Medulla oblongata (tissue), 1 donor: ENCODE measurements around the gene LRR1.
"Not testable (repeated sequence)": the region's sequence is repeated elsewhere in the genome, so short reads cannot be mapped to it uniquely, and the experiment has no call there.

Source experiments
- DNase-seq: peaks from one replicate; pipeline ENCODE4 v3.0.0-alpha.2; 2015; ENCODE audit errors: extremely low spot score

Gene LRR1, protein sequence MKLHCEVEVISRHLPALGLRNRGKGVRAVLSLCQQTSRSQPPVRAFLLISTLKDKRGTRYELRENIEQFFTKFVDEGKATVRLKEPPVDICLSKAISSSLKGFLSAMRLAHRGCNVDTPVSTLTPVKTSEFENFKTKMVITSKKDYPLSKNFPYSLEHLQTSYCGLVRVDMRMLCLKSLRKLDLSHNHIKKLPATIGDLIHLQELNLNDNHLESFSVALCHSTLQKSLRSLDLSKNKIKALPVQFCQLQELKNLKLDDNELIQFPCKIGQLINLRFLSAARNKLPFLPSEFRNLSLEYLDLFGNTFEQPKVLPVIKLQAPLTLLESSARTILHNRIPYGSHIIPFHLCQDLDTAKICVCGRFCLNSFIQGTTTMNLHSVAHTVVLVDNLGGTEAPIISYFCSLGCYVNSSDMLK

DNA sequence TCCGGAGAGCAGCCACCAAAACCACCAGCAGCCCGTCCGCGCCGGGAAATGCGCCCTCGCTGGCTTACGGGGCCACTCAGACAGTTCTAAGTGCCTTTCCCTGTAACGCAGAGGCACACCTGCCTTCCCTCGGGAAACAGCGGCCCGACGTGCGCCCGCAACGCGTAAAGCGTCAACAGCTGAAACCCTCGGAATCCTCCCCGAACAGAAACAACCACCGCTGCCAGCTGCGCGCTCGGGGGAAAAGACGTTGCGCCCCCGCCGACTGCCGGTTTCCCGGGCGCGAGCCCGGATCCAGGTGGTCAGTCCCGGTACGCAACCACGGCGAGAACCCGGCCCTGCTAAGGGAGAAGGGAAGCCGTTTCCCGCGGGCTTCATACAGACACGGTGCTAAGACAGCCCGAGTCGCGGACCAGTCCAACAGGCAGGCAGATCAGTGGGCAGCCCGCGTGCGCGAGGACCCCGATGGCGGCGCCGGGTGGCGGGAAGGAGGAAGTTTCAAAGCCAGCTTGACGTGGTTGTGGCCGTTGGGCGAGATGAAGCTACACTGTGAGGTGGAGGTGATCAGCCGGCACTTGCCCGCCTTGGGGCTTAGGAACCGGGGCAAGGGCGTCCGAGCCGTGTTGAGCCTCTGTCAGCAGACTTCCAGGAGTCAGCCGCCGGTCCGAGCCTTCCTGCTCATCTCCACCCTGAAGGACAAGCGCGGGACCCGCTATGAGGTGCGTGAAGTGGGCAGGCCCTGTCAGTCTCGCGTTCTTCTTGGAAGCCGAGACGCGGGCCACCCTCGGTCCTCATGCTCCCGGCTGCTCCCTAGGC is at the start of gene LRR1:
LRR1 (plus strand) TSS at position 456 of the 816 bp plus-strand sequence; CDS start at position 537, 81 bp downstream.
- DNase-seq = peak; percentile 77

DNA sequence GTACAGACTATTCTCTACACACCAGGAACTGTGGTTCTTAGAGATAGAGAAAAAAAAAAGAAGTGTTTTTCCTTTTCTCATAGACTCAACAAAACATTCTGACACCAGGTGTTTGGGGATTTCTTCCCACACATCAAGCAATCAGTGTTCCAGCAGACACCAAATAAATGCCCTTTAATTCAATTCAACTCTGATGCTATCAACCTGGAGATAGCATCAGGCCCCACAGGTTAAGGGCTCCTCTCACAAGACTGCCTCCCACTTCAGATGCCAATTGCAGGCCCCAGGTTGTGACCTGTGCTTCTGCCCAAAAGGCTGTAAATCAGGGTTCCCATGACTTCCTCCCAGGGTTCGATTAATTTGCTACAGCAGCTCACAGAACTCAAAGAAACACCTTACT is 49.3 kb upstream of the LRR1 start:
- DNase-seq = no peak

DNA sequence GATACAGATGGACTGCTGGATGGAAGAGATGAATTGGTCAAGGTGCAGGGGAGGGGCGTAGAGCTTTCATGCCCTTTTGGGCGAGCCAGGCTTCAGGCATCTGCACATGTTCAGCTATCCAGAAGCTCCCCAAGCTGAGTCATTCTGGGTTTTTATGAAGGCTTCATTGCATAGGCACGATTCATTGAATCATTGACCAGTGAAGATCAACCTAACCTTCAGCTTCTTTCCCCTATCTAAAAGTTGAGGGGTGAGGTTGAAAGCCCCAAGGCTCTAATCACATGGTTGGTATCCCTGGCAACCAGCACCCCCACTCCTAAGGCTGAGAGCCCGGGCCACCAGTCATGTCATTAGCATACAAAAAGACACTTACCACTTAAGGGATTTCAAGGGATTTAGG is 48.9 kb upstream of the LRR1 start:
- DNase-seq = no peak

DNA sequence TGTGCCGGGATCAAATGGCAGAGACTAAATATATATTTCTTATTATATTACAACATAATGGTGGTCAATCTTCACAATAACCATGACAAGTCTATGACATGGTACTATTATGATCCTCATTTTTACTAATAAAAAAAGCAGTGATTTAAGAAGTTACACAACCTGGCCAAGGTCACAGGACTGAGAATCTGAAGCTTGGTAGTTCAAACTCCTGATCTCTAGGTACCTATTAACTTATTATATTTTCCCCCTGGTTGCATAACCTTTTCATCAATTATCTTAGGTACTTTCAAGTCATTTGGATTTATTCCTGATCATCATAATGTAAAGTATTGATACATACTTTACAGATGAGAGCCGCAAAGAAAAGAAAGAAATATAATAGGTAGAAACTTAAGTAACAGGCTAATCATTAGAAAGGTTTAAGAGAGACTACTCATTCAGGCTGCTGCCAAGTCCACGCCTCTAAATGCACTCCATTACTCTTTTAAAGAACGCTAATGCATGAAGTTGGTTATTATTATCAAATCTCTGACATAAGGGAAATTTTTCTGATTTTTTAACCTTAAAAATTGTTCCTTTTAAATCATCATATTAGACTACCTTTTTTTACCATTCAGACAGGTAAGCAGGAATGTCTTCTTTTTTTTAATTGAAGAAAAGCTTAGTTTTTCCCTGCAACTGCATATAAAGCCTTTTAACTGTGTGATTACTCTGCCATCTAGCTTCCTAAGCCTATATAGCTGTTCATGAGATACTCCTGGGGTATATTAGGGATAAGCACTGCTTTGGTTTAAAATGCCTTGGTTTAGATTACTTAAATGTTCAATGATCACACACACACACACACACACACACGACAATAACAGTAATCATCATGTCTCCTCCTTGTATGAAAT is 48.2 kb upstream of the LRR1 start:
- no peak for DNase-seq

DNA sequence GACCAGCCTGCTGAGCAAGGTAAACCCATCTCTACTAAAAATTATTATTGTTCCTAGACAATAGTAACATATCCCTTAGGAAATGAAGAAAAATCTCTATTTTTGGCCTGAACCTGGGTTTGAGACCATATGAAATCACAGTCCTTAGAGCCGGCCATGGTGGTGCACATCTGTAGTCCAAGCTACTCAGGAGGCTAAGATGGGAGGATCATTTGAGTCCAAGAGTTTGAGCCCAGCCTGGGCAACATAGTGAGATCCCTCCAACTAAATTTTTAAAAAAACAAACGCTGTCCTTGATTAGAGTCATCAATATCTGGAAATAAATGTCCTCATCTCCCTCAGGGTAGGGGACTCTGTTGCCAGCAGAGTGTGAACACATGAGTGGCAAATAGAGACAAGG is 47.2 kb upstream of the LRR1 start:
- DNase-seq = no peak

DNA sequence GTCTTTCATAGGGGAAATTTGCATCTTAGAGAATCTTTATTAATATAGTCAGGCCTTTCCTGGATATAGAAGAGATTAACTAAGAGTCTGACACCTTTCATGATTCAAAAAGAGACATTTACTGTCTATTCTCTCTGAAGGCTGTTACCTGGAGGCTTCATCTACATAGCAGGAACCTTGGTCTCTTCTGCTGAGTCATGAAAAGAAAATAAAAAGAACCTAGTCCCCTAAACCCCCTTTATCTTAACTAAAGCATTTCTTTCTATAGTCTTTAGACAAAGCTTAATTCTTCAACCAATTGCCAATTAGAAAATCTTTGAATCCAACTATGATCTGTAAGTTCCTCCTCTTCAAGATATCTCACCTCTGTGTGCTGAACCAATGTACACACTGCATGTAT is 45.6 kb upstream of the LRR1 start:
- DNase-seq = no peak

DNA sequence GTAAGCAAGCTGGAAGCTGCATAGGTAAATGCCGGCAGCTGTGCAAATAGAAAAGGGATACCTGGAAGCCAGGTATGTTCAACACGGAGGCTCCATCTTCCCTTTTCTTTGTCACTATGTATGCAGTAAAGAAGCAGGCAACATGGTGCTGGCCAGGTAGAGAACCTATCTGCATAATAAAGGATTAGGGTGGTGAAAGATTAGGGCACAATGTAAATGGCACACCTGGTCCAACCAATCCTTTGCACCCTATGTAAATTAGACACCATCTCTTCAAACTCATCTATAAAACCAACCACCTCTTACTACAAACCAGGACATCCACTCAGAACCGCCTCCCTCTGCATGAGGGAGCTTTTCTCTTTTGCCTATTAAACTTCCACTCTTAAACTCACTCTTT is 44.8 kb upstream of the LRR1 start:
- DNase-seq = no peak

DNA sequence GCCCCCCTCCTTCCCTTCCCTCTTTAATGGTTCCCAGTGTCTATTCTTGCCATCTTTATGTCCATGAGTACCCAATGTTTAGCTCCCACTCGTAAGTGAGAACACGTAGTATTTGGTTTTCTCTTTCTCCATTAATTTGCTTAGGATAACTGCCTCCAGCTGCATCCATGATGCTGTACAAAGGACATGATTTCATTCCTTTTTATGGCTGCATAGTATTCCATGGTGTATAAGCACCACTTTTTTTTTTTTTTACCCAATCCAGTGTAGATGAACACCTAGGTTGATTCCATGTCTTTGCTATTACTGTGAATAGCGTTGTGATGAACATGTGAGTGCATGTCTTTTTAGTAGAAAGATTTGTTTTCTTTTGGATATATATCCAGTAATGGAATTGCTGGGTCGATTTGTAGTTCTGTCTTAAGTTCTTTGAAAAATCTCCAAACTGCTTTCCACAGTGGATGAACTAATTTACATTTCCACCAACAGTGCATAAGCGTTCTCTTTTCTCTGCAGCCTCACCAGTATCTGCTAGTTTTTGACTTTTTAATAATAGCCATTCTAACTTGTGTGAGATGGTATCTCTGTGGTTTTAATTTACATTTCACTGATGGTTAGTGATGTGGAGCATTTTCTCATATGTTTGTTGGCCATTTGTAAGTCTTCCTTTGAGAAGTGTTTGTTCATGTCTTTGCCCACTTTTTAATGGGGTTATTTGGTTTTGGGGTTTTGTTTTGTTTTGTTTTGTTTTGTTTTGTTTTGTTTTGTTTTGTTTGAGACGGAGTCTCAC is 38.6 kb upstream of the LRR1 start:
- DNase-seq = no peak

DNA sequence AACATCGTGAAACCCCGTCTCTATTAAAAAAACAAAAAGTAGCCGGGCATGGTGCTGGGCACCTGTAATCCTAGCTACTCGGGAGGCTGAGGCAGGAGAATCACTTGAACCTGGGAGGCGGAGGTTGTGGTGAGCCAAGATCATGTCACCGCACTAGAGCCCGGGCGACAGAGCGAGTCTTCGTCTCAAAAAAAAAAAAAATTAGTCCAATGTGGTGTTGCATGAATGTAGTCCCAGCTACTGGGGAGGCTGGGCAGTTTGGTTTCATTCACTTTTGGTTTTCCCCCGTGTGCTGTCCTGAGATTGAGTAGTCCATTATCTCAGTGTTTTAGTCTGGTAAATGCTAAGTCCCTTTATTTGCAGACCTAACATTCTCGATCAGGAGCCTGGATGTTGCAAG is 32.0 kb upstream of the LRR1 start:
- no peak for DNase-seq

DNA sequence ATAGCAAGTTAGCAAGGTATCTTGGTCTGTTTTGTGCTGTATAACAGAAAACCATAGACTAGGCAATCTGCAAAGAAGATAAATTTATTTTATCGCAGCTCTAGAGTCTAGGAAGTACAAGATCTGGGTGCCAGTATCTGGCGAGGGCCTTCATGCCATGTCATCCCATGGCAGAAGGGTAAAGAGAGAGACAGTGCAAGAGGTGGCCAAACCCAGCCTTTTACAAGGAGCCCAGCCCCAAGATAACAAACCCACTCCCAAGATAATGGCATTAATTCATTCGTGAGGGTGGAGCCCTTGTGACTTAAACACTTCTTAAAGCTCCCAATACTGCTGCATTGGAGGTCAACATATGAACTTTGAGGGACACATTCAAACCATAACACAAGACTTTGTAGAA is 29.5 kb upstream of the LRR1 start:
- no peak for DNase-seq

DNA sequence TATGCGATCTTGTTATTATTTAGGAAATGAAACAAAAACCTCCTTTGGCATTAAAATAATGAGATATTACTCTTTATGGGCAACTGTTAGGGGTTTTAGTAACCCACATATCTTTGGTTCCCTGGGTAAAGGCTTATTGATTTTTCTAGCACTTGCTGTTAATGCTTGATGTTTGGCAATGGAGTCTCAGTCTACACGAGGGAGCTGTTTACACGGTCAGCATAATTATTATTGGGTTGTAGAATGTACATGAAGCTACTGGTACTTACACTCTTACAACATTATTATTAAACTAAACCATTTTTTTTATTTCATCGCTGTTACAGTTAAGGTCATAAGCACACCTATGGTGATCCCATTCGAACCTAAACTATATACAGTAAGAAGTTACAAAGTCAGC is 24.7 kb upstream of the LRR1 start:
- no peak for DNase-seq

DNA sequence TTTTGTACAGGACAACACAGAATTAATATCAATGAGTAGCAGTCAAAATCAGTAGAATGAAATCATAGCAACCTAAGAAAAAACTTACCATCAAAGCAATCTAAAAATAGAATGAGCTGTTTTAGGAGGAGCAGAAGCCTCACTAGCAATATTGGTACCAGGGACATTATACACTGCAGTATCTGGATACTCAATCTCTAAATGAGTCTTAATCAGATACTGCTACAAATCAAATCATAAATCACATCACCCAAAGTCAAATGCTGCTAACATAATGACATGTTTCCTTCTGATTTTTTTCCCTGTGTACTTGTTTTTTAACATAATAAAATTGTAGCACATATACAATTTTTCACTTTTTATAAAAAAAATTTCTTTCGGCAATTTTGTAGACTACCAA is 20.6 kb upstream of the LRR1 start:
- DNase-seq = no peak

DNA sequence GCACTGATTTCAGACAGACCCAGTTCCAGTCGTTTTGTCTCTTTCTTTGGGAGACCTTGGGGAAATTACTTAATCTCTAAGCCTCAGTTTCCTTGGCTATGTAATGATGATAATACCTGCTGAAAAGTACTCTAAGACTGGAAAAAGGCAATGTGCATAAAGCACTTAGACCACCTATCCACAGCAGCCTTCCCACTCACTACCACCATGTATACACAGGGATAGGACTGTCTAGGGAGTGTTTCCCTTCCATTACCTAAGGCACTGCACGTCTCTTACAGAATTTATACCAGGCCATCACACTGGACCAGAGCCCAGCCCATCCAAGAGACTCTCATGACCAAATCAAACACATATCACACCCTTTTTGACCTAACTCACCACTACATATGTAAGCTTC is 18.9 kb upstream of the LRR1 start:
- no peak for DNase-seq

DNA sequence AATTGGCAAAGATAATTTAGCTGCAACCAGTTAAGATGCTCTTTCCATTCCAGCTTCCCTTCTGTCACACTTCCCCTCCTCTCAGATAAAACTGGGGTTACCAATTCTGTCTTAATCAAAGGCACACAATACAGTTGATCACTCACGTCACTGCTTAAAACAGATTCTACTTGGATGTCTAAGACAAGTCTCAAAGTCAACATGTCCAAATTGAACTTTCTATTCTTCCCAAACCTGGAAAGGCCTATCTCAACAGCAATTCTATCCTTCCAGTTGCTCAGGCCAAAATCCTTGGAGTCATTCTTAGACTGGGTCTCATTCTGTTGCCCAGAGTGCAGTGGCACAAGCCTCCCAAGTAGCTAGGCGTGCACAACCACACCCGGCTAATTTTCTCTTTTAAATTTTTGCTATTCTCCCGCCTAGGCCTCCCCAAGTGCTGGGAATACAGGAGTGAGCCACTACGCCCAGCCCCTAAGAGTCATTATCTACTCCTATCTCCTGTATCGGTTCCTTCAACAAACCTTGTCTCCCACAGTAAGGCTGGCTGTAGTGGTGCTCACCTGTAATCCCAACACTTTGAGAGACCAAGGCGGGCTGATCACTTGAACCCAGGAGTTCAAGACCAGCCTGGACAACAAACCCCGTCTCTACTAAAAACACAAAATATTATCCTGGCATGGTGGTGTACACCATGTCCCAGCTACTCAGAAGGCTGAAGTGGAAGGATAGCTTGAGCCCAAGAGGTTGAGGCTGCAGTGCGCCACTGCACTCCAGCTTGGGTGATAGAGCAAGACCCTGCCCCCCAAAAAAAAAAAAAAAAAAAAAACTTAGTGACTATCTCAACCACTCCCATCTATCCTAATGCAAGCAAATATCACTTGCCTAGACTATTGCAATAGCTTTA is 17.3 kb upstream of the LRR1 start:
- no peak for DNase-seq

DNA sequence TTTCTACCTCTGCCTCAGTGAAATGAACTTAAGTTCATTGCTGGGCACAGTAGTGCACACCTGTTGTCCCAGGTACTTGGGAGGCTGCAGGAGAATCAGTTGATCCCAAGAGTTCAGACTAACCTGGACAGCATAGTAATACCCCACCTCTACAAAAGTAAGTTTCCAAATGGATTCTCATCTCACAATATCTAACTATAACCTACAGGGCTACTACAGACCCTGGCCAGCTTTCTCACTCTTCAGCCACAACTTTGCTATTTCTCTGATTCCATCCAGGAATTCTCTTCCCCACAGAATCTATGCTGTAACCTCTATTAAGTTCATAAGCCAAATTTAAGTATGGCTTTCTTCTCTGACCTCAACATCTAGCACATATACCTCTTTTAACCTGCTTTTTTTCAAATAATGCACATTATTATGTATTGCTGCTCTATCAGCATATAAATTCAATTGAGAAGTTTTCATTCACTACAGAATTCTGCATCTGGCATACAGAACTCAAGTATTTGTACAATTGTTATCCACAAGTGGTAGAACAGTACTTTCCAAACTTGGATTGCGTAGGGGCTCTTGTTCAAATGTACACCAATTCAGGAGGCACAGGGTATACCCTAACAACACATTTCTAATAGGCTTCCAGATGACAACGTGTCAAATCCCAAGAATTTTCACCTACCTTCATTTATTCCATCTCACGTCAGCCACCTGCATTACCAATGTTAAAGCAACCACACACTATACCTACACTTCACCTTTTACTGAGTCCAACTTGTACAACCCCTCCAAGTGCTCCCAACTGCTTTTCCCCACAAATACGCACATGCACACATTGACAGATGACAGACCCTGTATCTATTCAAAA is 16.4 kb upstream of the LRR1 start:
- DNase-seq = no peak

DNA sequence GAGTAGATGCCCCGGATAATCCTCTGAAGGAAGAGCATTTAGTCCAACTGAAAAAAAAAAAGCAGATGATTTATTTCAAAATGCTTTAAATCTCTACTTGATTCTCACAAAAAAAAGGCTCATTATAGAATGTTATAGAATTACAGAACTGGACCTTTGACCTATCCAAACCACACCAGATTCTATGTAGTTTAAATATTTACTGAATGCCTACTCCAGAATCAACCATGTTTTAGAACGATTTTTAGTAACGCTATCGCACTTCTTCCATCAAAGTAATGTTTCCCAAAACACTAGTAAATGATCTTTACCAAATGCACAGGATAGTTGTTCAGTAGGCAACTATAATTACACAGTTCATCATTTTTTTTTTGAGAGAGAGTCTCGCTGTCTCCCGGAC is 15.1 kb upstream of the LRR1 start:
- no peak for DNase-seq

DNA sequence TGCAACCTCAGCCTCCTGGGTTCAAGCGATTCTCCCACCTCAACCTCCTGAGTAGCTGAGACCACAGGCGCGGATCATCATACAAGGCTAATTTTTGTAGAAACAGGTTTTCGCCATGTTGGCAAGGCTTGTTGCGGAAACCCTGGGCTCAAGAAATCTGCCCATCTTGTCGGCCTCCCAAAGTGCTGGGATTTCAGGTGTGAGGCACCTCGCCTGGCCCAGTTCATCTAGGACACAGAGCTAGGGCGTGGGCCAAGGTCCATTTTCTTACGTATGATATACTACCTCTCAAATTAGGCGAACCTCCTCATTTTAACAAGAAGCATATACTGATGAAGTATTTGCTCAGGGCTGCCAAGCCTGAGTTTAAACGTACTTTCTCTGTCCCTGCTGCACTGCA is 14.7 kb upstream of the LRR1 start:
- no peak for DNase-seq

DNA sequence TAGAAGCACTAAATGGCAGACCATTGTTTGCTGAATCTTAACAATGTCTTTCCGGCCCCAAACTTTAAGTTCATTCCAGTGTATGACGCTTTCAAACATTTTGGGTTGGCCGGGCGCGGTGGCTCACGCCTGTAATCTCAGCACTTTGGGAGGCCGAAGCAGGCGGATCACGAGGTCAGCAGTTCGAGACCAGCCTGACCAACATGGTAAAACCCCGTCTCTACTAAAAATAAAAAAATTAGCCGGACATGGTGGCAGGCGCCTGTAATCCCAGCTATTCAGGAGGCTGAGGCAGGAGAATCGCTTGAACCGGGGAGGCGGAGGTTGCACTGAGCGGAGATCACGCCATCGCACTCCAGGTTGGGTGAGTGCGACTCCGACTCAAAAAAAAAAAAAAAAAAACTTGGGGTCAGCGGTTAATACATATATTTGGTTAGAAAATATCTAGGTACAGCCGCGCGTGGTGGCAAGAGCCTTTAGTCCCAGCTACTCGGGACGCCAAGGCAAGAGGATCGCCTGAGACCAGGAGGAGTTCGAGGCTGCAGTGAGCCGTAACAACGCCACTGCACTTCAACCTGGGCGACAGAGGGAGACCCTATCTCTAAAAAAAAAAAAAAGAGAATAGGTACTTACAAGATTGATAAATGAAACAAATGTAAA is 13.6 kb upstream of the LRR1 start:
- not testable (repeated sequence) for DNase-seq
